Mucosa of stomach (tissue), 1 donor: ENCODE measurements around the gene CFTR.
"Not testable (repeated sequence)": the region's sequence is repeated elsewhere in the genome, so short reads cannot be mapped to it uniquely, and the experiment has no call there.

Experiments used
- H3K27me3 ChIP-seq: one replicate; pipeline ENCODE4 v1.7.0; 2013; ENCODE audit warnings: mild to moderate bottlenecking, low read length; ENCODE audit not compliant: control insufficient read depth, insufficient read depth
- H3K36me3 ChIP-seq: one replicate; pipeline ENCODE4 v1.7.0; 2013; ENCODE audit warnings: low read length; ENCODE audit not compliant: control insufficient read depth, insufficient read depth
- H3K4me1 ChIP-seq: one replicate; pipeline ENCODE4 v1.7.0; 2013; ENCODE audit warnings: mild to moderate bottlenecking, low read length; ENCODE audit not compliant: control insufficient read depth, insufficient read depth
- H3K4me3 ChIP-seq: one replicate; pipeline ENCODE4 v1.7.0; 2013; ENCODE audit warnings: low read length
- H3K9ac ChIP-seq: one replicate; pipeline ENCODE4 v1.7.0; 2013; ENCODE audit warnings: mild to moderate bottlenecking, low read length, moderate library complexity
- H3K9me3 ChIP-seq: one replicate; pipeline ENCODE4 v1.7.0; 2013; ENCODE audit warnings: mild to moderate bottlenecking, low read length, moderate library complexity; ENCODE audit not compliant: control insufficient read depth
- donor health status: Pancreatic carcinoma.

The CFTR gene

GRCh38 chr7:117708173-117708572 is 228.3 kb downstream of the CFTR start:
- H3K27me3 ChIP-seq, H3K4me1 ChIP-seq, H3K36me3 ChIP-seq, H3K4me3 ChIP-seq, H3K9me3 ChIP-seq, H3K9ac ChIP-seq: not testable (repeated sequence)

- H3K4me3 ChIP-seq = no peak overlapping the region
- H3K36me3 ChIP-seq = no peaks in the 10 kb centered on the region
- H3K9me3 ChIP-seq = no peaks in the 10 kb centered on the region
- no peak overlapping the region for H3K9ac ChIP-seq
- H3K4me1 ChIP-seq = peaks cover 6% of the 10 kb centered on the region
- no peaks in the 10 kb centered on the region for H3K27me3 ChIP-seq
Measured at GRCh38 chr7:117711556-117711955, 231.7 kb downstream of the CFTR start.

- Histone ChIP-seq H3K9me3 (no peaks in the 10 kb centered on the region), H3K4me3 (no peak overlapping the region), H3K4me1 (peaks cover 19% of the 10 kb centered on the region), H3K36me3 (no peaks in the 10 kb centered on the region), H3K9ac (no peak overlapping the region), H3K27me3 (no peaks in the 10 kb centered on the region)
Measured at GRCh38 chr7:117715784-117716445, 236.1 kb downstream of the CFTR start.

GRCh38 chr7:117716707-117717299 is 237.0 kb downstream of the CFTR start:
- H3K9ac ChIP-seq = no peak overlapping the region
- H3K27me3 ChIP-seq = no peaks in the 10 kb centered on the region
- no peak overlapping the region for H3K4me3 ChIP-seq
- H3K9me3 ChIP-seq = no peaks in the 10 kb centered on the region
- H3K36me3 ChIP-seq = no peaks in the 10 kb centered on the region
- peaks cover 19% of the 10 kb centered on the region for H3K4me1 ChIP-seq

GRCh38 chr7:117717357-117717756 is 237.5 kb downstream of the CFTR start:
- no peaks in the 10 kb centered on the region for H3K27me3 ChIP-seq
- no peaks in the 10 kb centered on the region for H3K9me3 ChIP-seq
- no peak overlapping the region for H3K4me3 ChIP-seq
- no peak overlapping the region for H3K9ac ChIP-seq
- peaks cover 19% of the 10 kb centered on the region for H3K4me1 ChIP-seq
- no peaks in the 10 kb centered on the region for H3K36me3 ChIP-seq
